GM19099 (cell line): ENCODE data around the gene AQR.

Source experiments
- POLR2A ChIP-seq: IDR thresholded peaks from 3 replicates; pipeline ENCODE4 v1.6.1; 2011; ENCODE audit warnings: low read depth; ENCODE audit not compliant: insufficient read length; ENCODE audit errors: extremely low read depth

The AQR gene

DNA sequence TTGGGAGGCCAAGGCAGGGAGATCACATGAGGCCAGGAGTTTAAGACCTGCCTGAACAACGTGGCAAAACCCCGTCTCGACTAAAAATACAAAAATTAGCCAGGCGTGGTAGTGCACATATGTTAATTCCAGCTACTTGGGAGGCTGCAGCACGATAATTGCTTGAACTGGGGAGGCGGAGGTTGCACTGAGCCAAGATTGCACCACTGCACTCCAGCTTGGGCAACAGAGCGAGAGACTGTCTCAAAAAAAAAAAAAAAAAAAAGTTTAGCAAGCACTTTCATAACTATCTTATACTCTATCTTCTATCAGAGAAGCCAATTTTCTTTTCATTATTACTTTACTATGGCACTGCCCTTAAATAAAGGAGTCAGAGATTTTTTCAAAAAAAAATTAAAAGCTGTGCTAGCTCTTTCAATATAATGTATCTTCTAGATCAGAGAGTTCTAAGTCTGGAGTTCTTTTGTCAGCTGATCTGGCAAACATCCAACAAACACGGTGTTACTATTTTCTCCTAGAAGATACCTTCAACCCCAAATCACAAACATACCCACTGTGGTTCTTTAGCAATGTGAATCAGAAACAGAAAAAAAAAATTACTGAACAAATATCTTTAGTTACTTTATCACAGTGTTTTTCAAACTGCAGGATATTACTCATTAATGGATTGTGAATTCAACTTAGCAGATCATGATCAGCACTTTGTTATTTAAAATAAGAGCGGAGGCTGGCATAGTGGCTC is 15.5 kb upstream of the AQR start:
- TF ChIP-seq POLR2A = no peak

DNA sequence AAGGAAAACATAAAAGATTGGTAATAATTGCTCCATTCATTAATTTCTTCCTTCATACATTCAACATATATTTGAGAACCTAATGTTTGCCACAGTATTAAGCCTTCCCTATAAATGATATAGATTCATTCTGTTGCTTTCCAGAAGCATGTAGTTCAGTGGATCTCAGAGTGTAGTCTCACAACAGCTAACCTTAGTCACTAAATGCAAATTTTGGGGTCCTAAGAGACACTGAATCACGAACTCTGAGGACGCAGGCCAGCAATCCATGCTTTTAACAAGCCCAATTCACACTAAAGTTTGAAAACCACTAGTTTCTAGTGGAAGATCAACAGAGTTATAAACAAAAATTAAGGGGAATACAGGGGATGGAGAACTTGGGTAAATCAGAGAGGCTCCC is 7.2 kb upstream of the AQR start:
- TF ChIP-seq POLR2A = no peak

DNA sequence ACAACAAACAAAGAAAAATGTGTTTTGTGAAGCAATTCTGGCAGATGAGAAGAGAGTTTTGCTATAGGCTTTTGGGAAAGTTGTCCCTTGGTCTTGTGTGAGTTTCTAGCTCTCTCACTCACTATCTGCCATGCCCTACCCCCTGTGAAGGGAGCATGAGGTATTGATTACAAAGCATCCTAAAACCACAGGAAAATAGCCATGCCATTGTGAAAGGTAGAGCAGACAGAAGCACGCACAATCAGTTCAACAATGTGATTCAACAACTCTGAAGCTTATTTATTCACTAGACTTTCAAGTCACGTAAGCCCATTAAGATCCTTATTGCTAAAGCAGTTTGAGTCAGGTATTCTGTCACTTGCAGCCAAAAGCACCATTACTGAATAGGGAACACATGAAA is 6.5 kb upstream of the AQR start:
- TF ChIP-seq POLR2A = no peak

DNA sequence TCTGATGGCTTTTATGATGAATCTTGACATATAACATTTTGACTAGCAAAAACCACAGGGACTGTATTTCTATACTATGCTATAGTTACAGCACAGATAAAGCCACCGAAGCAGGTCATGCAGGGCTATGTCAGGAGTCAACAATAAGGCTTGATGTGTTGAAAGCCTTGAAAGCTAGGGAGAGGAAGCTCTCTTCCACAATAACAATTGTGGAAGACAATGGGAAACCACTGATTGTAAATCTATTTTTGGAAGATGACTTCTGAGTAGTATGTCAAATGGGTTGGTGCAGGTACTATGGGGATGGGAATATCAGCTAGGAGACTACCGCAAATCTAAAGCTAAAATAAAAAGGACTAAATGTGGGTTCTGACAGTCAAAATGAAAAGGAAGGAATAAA is 4.0 kb upstream of the AQR start:
- TF ChIP-seq POLR2A = no peak

DNA sequence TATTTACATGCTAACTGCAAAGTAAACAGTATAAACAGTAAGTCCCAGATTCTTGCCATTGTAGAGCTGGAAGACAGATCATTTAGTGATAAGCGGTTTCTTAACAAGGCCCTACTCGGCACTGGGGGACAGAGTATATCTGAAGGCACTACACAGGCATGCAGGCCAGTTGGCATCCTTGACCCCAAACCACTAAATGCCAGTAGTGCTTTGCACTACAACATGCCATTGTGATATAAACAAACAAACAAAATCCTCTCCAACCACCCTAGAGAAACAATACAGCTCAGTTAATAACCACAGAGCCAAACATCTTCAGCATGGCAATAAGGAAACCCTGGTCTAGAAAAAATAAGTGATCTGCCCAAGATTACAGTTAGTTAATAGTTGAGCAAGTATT is 5.3 kb downstream of the AQR start:
- no peak for TF ChIP-seq POLR2A

DNA sequence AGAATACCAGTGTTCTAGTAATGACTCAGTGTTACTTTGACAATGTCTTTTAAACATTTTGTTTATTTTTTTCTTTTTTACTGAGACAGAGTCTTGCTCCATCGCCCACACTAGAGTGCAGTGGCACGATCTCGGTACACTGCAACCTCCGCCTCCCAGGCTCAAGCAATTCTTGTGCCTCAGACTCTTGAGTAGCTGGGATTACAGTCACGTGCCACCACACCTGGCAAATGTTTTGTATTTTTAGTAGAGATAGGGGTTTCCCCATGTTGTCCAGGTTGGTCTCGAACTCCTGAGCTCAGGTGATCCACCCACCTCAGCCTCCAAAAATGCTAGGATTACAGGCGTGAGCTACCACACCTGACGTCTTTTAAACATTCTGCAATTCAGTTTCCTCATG is 15.7 kb downstream of the AQR start:
- no peak for TF ChIP-seq POLR2A

DNA sequence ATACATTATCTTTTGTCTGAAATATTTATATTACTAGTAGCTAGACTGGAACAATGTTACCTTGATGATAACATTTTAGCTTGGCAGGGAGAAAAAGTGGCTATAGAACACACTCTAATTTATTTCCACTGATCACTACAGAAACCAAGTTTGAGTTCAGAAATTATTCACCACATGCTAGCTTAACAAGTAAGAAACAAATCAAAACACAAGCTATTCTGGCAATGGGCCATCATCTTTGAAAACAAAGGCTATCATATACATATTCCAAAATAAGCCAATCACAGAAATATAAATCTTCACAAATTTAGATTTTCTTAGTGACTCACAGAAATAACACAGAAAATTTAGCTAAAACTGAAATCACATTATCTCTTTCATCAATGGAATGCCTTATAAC is 17.1 kb downstream of the AQR start:
- no peak for TF ChIP-seq POLR2A

DNA sequence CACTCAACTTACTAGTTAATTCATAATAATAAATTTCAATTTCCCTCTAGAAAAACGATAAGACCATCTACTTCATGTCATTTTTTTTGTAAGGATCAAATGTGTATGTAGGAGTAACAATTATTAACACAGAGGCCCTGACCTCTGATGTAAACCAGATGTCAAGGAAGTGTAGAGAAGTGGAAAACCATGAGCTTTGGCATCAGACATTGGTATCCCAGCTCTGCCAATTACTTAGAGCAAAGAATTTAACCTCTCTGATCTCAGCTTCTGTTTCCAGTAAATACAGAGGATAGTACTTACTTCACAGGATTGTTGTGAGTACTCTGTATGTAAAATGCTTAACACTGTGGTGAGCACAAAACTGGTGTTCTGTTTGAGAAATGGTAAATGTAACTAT is 17.5 kb downstream of the AQR start:
- no peak for TF ChIP-seq POLR2A

DNA sequence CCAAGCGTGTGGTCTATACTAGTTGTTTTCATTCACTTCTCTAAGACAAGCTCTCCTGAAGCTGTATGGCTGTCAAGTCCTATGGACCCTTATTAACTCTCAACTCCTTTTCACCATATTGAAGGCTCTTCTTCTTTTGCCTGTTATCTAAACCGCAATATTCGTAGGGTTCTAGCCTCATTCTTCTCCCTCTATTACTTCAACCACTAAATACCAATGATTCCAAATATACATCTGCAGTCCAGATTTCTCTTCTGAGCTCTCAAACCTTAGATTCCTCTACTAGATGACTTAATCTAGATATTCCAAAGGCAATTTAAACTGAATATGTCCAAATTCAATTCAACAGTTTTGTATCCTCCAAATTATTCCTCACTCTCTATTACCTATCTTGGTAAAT is 24.6 kb downstream of the AQR start:
- no peak for TF ChIP-seq POLR2A

DNA sequence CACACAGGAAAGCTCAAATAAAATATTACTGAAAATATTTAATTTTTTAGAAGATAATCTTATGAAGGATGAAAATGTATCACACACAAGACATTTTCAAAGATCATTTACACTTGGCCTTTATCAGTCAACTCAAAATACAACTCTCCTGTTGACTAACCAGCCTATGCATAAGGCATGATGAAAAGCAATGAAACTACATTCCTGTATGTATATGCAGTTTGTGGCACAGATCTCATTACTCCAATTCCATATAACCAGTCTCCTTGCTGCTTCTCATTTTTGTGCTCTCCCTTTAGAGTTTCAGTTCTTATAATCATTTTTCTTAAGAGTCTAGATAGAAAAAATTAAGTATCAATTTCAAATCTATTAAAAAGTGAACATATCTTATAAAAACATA is 25.8 kb downstream of the AQR start:
- no peak for TF ChIP-seq POLR2A

DNA sequence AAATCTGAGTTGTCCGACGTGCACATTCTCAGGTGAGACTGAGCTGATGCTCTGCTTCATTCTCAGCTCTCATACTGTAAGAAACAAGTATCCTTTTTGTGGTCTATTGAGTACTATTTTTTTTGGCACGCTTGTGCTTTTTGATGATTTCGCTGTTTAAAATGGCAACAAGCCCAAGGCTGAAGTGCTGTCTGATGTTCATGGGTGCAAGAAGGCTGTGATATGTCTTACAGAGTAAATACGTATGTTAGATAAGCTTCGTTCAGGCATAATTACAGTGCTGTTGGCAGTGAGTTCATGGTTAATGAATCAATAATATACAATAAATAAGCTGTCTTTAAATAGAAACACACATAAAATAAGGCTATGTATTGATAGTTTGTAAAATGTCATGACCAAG is 27.2 kb downstream of the AQR start:
- no peak for TF ChIP-seq POLR2A

DNA sequence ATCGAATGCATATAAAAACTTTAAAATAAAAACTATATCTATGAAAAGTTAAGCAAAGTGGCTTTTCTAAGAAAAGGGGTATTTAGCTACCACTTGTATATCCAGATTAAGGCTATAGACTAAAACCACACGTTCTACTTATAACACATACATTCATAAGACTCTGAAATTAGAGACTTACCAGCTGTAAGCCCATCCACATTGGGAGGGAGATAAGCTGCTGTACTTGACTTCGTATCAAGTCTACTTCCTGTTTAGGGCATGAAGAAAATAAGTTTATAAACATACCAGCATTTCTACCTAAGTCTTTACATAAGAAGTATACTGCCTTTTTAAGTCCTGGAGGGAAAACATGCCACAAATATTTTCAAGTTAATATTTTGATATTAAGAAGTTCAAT is 27.7 kb downstream of the AQR start:
- TF ChIP-seq POLR2A = no peak

DNA sequence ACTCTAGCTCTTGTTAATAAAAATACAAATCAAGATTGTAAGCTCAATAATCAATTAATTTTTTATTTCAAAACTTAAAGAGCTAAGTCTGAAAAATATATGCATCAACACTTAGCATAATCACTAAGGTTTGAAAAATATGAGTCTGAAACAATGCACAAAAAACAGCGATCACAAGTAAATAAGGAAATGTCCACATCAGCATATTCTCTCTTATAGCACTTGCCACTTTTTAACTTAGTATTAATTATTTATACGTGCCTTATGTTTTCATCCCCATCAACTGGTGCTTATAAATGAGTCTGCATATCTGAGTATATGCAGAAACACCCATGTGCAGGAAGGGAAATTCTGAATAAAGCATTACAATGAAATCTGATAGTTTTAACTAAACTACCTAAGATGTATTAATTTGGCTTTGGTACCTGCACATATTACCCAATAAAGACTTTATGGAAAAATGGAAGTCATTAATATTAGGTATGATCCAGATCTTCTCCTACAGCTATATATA is 28.3 kb downstream of the AQR start:
- no peak for TF ChIP-seq POLR2A

DNA sequence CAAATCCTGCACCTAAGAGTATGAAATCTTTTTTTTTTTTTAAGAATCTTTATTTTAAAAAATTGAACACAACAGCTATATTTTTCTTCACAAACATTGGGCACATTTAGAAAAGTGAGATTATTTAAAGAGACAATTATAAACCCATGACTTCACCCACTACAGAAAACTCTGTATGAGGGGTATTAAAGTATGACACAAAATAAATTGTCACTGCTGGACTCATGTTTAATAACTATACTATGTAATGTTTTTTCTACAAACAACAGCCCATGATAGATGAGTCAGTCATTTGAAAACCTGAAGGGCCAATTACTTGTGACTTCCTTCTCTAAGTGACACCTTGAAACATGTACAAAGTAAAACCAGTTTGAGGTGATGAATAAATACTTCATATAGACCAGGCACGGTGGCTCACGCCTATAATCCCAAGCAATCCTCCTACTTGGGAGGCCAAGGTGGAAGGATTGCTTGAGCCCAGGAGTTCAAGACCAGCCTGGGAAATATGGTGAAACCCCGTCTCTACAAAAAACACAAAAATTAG is 36.0 kb downstream of the AQR start:
- no peak for TF ChIP-seq POLR2A

DNA sequence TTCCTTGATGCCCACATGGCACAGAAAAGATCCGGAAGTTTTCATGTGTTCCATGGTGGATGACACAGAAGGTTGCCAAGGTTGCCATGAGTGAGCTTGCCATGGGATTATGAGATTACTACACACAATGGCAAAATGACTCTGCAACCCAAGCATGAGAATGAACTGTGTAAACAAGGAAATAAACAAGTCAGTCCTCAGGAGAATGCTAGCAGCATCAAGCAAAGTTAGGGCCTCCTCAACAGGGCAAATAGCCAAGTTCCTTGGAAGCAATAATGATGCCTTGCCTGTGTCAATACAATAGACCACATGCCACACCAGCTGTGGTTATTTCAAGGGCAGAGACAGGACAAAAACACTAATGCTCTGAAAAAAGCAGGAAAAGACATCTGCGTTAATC is 41.8 kb downstream of the AQR start:
- TF ChIP-seq POLR2A = no peak

DNA sequence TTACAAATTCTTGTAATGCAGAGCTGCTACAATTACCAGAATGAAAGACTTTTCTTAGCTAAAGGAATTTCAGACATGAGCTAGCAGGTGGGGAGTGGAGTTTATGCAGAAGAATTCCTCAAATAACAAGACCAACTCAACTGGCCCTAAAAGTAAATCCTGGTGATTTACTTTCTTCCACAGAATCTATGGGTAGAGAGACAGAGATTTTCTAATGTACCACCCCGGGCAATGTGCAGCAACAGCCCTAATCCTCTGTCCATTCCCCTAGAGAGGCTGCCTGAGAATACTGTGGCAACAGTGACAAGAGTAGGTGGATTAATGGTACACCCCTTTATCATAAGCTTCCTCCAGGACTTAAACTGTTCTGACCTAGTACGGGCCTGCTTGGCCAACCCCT is 55.2 kb downstream of the AQR start:
- TF ChIP-seq POLR2A = no peak

DNA sequence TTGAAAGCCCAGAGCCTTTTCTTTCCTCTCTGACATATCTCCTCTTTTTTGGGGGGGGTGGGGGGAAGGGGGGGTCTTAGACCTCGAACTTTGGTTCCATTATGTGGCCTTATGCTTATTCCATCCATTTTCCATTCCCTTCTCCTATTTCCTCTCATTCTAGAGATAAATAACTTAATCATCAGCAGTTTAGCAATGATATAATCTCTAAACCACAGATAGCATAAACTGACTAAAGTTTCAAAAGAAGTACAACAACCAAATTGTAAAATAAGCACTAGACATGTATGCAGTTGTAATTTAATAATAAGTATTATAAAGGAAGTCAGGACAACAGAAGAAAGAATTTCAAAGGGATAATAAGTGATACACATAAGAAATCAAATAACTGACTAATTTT is 64.5 kb downstream of the AQR start:
- no peak for TF ChIP-seq POLR2A

DNA sequence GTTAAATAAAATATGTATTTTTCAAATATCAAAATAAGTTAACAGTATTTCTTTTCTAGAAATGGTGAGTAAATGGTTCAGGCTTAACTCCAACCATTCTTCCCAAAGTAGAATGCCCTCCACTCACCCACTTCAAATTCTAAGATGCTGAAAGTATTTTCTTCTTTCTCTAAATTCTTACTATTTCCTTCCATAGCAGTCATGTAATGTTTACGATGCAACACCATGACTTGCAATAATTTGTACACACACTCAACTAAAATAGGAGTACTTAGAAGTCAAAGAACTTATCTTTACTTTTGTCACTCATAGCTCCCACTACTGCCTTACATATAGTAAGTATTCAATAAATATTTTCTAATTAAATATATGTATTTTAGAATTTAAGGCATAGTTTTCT is 65.0 kb downstream of the AQR start:
- TF ChIP-seq POLR2A = no peak

DNA sequence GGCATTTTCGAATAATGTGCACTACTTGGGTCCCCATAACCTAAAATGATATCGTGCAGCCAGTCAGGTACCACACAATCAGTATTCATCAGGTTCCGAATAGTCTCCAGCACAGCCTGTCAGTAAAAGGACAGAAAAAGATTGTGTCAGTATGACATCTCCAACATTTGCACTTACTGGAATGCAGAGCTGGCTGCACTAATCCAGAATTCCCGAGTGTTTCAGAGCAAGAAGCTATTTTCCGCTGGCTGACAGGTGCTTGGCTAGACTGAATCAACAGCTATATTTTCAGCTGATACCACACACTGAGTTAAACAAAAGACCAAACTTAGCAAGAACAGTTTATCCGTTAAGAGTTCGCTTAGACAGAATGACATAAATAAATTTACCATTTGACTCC is 68.8 kb downstream of the AQR start:
- no peak for TF ChIP-seq POLR2A
